Mesenchymal stem cell (in vitro differentiated cells and primary cell): ENCODE measurements around the gene DAG1.

ENCODE experiments used
- DNase-seq: peaks from one replicate; pipeline ENCODE4 v3.0.0-alpha.2; 2013
- H2AFZ ChIP-seq: one replicate; pipeline ENCODE4 v1.6.1; 2013; ENCODE audit warnings: low read depth, mild to moderate bottlenecking, control low read depth, inconsistent platforms, low read length, moderate library complexity
- H2AK5ac ChIP-seq: 2 replicates; pipeline ENCODE4 v1.6.1; 2013; ENCODE audit warnings: low read length, moderate library complexity, mild to moderate bottlenecking, inconsistent platforms; ENCODE audit not compliant: severe bottlenecking
- H2BK120ac ChIP-seq: one replicate; pipeline ENCODE4 v1.6.1; 2013; ENCODE audit warnings: low read depth, mild to moderate bottlenecking, inconsistent platforms, low read length, moderate library complexity
- H2BK12ac ChIP-seq, 2 experiments: one replicate each; pipeline ENCODE4 v1.6.1; 2013; ENCODE audit warnings: inconsistent platforms in 2 of 2, low read length in 2 of 2, mild to moderate bottlenecking in 2 of 2, moderate library complexity in 2 of 2, control low read depth in 1 of 2
- H2BK15ac ChIP-seq: one replicate; pipeline ENCODE4 v1.6.1; 2013; ENCODE audit warnings: mild to moderate bottlenecking, low read depth, inconsistent platforms; ENCODE audit not compliant: poor library complexity, severe bottlenecking
- H2BK5ac ChIP-seq: 2 replicates; pipeline ENCODE4 v1.6.1; 2013; ENCODE audit warnings: low read depth, mild to moderate bottlenecking, low read length, control low read depth, inconsistent platforms; ENCODE audit not compliant: poor library complexity, severe bottlenecking
- H3K14ac ChIP-seq, 2 experiments: one replicate each; pipeline ENCODE4 v1.6.1; 2013; ENCODE audit warnings: inconsistent platforms in 2 of 2, low read length in 2 of 2, control low read depth in 1 of 2, mild to moderate bottlenecking in 1 of 2, moderate library complexity in 1 of 2
- H3K18ac ChIP-seq, 2 experiments: one replicate each; pipeline ENCODE4 v1.6.1; 2013; ENCODE audit warnings: inconsistent platforms in 2 of 2, low read length in 2 of 2, control low read depth in 1 of 2, low read depth in 1 of 2, mild to moderate bottlenecking in 1 of 2
- H3K23ac ChIP-seq, 2 experiments: one replicate each; pipeline ENCODE4 v1.6.1; 2013; ENCODE audit warnings: inconsistent platforms in 2 of 2, low read length in 2 of 2, mild to moderate bottlenecking in 2 of 2, moderate library complexity in 2 of 2, control low read depth in 1 of 2
- H3K27ac ChIP-seq: 2 replicates; pipeline ENCODE4 v1.5.1; 2013; ENCODE audit warnings: mild to moderate bottlenecking, moderate library complexity, low read length, control low read depth, inconsistent platforms; ENCODE audit not compliant: poor library complexity, severe bottlenecking
- H3K27me3 ChIP-seq, 2 experiments: 2 replicates each; pipeline versions ENCODE4 v1.6.1 to v1.7.0; 2013; ENCODE audit warnings: low read length in 2 of 2, mild to moderate bottlenecking in 2 of 2, moderate library complexity in 2 of 2, control low read depth in 1 of 2, inconsistent platforms in 1 of 2; ENCODE audit not compliant: control insufficient read depth in 1 of 2, insufficient read depth in 1 of 2
- H3K36me3 ChIP-seq, 2 experiments: 2 replicates each; pipeline versions ENCODE4 v1.6.1 to v1.7.0; 2013; ENCODE audit warnings: low read length in 2 of 2, control low read depth in 1 of 2, inconsistent platforms in 1 of 2, low read depth in 1 of 2, mild to moderate bottlenecking in 1 of 2; ENCODE audit not compliant: insufficient read depth in 2 of 2, control insufficient read depth in 1 of 2
- H3K4ac ChIP-seq, 2 experiments: one replicate each; pipeline ENCODE4 v1.6.1; 2013; ENCODE audit warnings: inconsistent platforms in 2 of 2, low read length in 2 of 2, mild to moderate bottlenecking in 2 of 2, moderate library complexity in 2 of 2, control low read depth in 1 of 2, low read depth in 1 of 2
- H3K4me1 ChIP-seq: 2 replicates; pipeline ENCODE4 v1.6.1; 2013; ENCODE audit warnings: low read depth, low read length, control low read depth; ENCODE audit not compliant: control insufficient read depth, insufficient read depth
- H3K4me2 ChIP-seq: 2 replicates; pipeline ENCODE4 v1.6.1; 2013; ENCODE audit warnings: low read length, mild to moderate bottlenecking, inconsistent platforms; ENCODE audit not compliant: poor library complexity, severe bottlenecking
- H3K4me3 ChIP-seq, 2 experiments: 2 replicates each; pipeline versions ENCODE4 v1.5.1 to v1.7.0; 2013; ENCODE audit warnings: low read length in 2 of 2, mild to moderate bottlenecking in 2 of 2, control low read depth in 1 of 2, low read depth in 1 of 2; ENCODE audit not compliant: insufficient read depth in 1 of 2
- H3K79me1 ChIP-seq: replicated peaks from 2 replicates; pipeline ENCODE4 v1.6.1; 2013; ENCODE audit warnings: mild to moderate bottlenecking, control low read depth, low read length, inconsistent platforms; ENCODE audit not compliant: poor library complexity, severe bottlenecking
- H3K9ac ChIP-seq: 2 replicates; pipeline ENCODE4 v1.7.0; 2013; ENCODE audit warnings: mild to moderate bottlenecking, low read length, moderate library complexity
- H3K9me3 ChIP-seq: 2 replicates; pipeline ENCODE4 v1.7.0; 2013; ENCODE audit warnings: mild to moderate bottlenecking, low read length; ENCODE audit not compliant: control insufficient read depth
- H4K8ac ChIP-seq: one replicate; pipeline ENCODE4 v1.6.1; 2013; ENCODE audit warnings: inconsistent platforms, mild to moderate bottlenecking, low read length, moderate library complexity
- H4K91ac ChIP-seq: one replicate; pipeline ENCODE4 v1.6.1; 2013; ENCODE audit warnings: mild to moderate bottlenecking, low read length, inconsistent platforms
- WGBS: methylation state at CpG from one replicate; pipeline ENCODE4 v1.1.7; 2013; ENCODE audit warnings: mixed read lengths; 5-methylcytosine and 5-hydroxymethylcytosine counted together

Gene DAG1

GRCh38 chr3:49506906-49507305, 36.8 kb downstream of the DAG1 start:
- H3K9ac ChIP-seq: no peak overlapping the region
- no peak overlapping the region for H2BK120ac ChIP-seq
- no peak overlapping the region for H2BK15ac ChIP-seq
- no peak overlapping the region for H3K23ac ChIP-seq
- H3K4me3 ChIP-seq: no peak overlapping the region
- H3K9me3 ChIP-seq: no peaks in the 10 kb centered on the region
- no peak overlapping the region for H4K8ac ChIP-seq
- H3K4ac ChIP-seq: no peak overlapping the region
- peaks cover 8 to 20% of the 10 kb centered on the region in 2 experiments for H3K36me3 ChIP-seq
- no peak overlapping the region for H2BK5ac ChIP-seq
- no peak overlapping the region for H2AFZ ChIP-seq
- no peak for DNase-seq
- no peak overlapping the region for H3K4me2 ChIP-seq
- no peaks in the 10 kb centered on the region for H3K27me3 ChIP-seq
- no peak overlapping the region for H2BK12ac ChIP-seq
- peaks cover 4% of the 10 kb centered on the region for H3K4me1 ChIP-seq
- peaks cover 12% of the 10 kb centered on the region for H3K79me1 ChIP-seq
- WGBS: 96% methylated on average over 2 of the region's 3 CpGs
- no peak overlapping the region for H2AK5ac ChIP-seq
- H3K18ac ChIP-seq: no peak overlapping the region
- H4K91ac ChIP-seq: no peak overlapping the region
- no peak overlapping the region for H3K27ac ChIP-seq
- H3K14ac ChIP-seq: no peak overlapping the region

- peaks cover 4% of the 10 kb centered on the region for H3K4me1 ChIP-seq
- no peaks in the 10 kb centered on the region for H3K27me3 ChIP-seq
- no peak for DNase-seq
- H4K91ac ChIP-seq: no peak overlapping the region
- no peak overlapping the region for H3K9ac ChIP-seq
- H3K27ac ChIP-seq: no peak overlapping the region
- no peak overlapping the region for H3K4ac ChIP-seq
- peaks cover 9% of the 10 kb centered on the region for H3K79me1 ChIP-seq
- H2BK5ac ChIP-seq: no peak overlapping the region
- H3K4me2 ChIP-seq: no peak overlapping the region
- H2AK5ac ChIP-seq: no peak overlapping the region
- H2AFZ ChIP-seq: no peak overlapping the region
- no peak overlapping the region for H3K4me3 ChIP-seq
- no peak overlapping the region for H4K8ac ChIP-seq
- peaks cover 14 to 31% of the 10 kb centered on the region in 2 experiments for H3K36me3 ChIP-seq
- H3K9me3 ChIP-seq: no peaks in the 10 kb centered on the region
- no peak overlapping the region for H2BK15ac ChIP-seq
- no peak overlapping the region for H2BK12ac ChIP-seq
- 41% methylated on average over 2 of the region's 2 CpGs for WGBS
- H3K23ac ChIP-seq: no peak overlapping the region
- no peak overlapping the region for H3K18ac ChIP-seq
- H2BK120ac ChIP-seq: no peak overlapping the region
- no peak overlapping the region for H3K14ac ChIP-seq
These were observed 39.0 kb downstream of the DAG1 start for GRCh38 chr3:49509028-49509561.

GRCh38 chr3:49511639-49512038, 41.6 kb downstream of the DAG1 start:
- H3K4me2 ChIP-seq: no peak overlapping the region
- H4K91ac ChIP-seq: no peak overlapping the region
- no peak overlapping the region for H2BK12ac ChIP-seq
- H3K27me3 ChIP-seq: no peaks in the 10 kb centered on the region
- no peak overlapping the region for H3K23ac ChIP-seq
- WGBS: no CpG with 5 or more reads among the region's 2 CpGs
- DNase-seq: no peak
- H2AFZ ChIP-seq: no peak overlapping the region
- no peak overlapping the region for H2BK5ac ChIP-seq
- no peak overlapping the region for H3K18ac ChIP-seq
- H2BK15ac ChIP-seq: no peak overlapping the region
- no peak overlapping the region for H3K14ac ChIP-seq
- H3K36me3 ChIP-seq: peaks cover 18 to 46% of the 10 kb centered on the region in 2 experiments
- peaks cover 14% of the 10 kb centered on the region for H3K79me1 ChIP-seq
- H3K4me1 ChIP-seq: no peaks in the 10 kb centered on the region
- H3K4me3 ChIP-seq: no peak overlapping the region
- H2AK5ac ChIP-seq: no peak overlapping the region
- no peak overlapping the region for H2BK120ac ChIP-seq
- H3K4ac ChIP-seq: no peak overlapping the region
- no peaks in the 10 kb centered on the region for H3K9me3 ChIP-seq
- no peak overlapping the region for H4K8ac ChIP-seq
- no peak overlapping the region for H3K9ac ChIP-seq
- no peak overlapping the region for H3K27ac ChIP-seq

GRCh38 chr3:49512781-49513355, 42.8 kb downstream of the DAG1 start:
- no peak overlapping the region for H3K23ac ChIP-seq
- no peaks in the 10 kb centered on the region for H3K27me3 ChIP-seq
- 100% methylated on average over 1 of the region's 1 CpG for WGBS
- no peak overlapping the region for H3K14ac ChIP-seq
- no peak for DNase-seq
- H4K91ac ChIP-seq: no peak overlapping the region
- no peak overlapping the region for H2BK15ac ChIP-seq
- H3K9ac ChIP-seq: no peak overlapping the region
- H2AFZ ChIP-seq: no peak overlapping the region
- H3K9me3 ChIP-seq: no peaks in the 10 kb centered on the region
- no peak overlapping the region for H2BK120ac ChIP-seq
- no peak overlapping the region for H3K4ac ChIP-seq
- H2AK5ac ChIP-seq: no peak overlapping the region
- H3K4me3 ChIP-seq: no peak overlapping the region
- H3K4me1 ChIP-seq: no peaks in the 10 kb centered on the region
- no peak overlapping the region for H3K18ac ChIP-seq
- H3K36me3 ChIP-seq: peaks cover 23 to 54% of the 10 kb centered on the region in 2 experiments
- peaks cover 17% of the 10 kb centered on the region for H3K79me1 ChIP-seq
- H4K8ac ChIP-seq: no peak overlapping the region
- H2BK5ac ChIP-seq: no peak overlapping the region
- H2BK12ac ChIP-seq: no peak overlapping the region
- H3K4me2 ChIP-seq: no peak overlapping the region
- no peak overlapping the region for H3K27ac ChIP-seq
